Stimulated activated effector memory CD8-positive, alpha-beta T cell treated with anti-CD3 and anti-CD28 coated beads, Interleukin-12 subunit alpha, Interleukin-12 subunit beta, amount 100 ng/mL, for 72 hours (primary cell): ENCODE results near the gene CHTF18.

Experiments used
- ATAC-seq: fragments of 150-1000 bp; cut with Tn5 transposase; 2 replicates; pipeline ENCODE4 v1.10.0; 2021
- DNase-seq, 2 donors: peaks; one replicate each; pipeline ENCODE4 v3.0.0; 2021 to 2022; ENCODE audit warnings: low spot score in 2 of 2
- H3K27ac Mint-ChIP-seq: one replicate; pipeline ENCODE4 v1.8.0; 2022; ENCODE audit warnings: mild to moderate bottlenecking, mixed read lengths
- H3K36me3 Mint-ChIP-seq: one replicate; pipeline ENCODE4 v1.8.0; 2022; ENCODE audit warnings: mild to moderate bottlenecking, mixed read lengths
- H3K4me1 Mint-ChIP-seq: one replicate; pipeline ENCODE4 v1.8.0; 2022; ENCODE audit warnings: mixed read lengths
- H3K4me3 Mint-ChIP-seq: one replicate; pipeline ENCODE4 v1.8.0; 2022; ENCODE audit warnings: mild to moderate bottlenecking, mixed read lengths
- H3K9me3 Mint-ChIP-seq: one replicate; pipeline ENCODE4 v1.8.0; 2022; ENCODE audit warnings: mixed read lengths

Gene CHTF18

GRCh38 chr16:801584-802363 is 13.4 kb downstream of the CHTF18 start:
- Mint-ChIP-seq H3K9me3 (no peaks in the 10 kb centered on the region), H3K4me1 (no peaks in the 10 kb centered on the region), H3K27ac (no peak overlapping the region), H3K4me3 (no peak overlapping the region), H3K36me3 (peaks cover 6% of the 10 kb centered on the region)
- no peak for DNase-seq
- ATAC-seq = no peak

GRCh38 chr16:802461-802860 is 14.0 kb downstream of the CHTF18 start:
- Mint-ChIP-seq H3K36me3 (peaks cover 6% of the 10 kb centered on the region), H3K4me1 (no peaks in the 10 kb centered on the region), H3K4me3 (no peak overlapping the region), H3K27ac (no peak overlapping the region), H3K9me3 (no peaks in the 10 kb centered on the region)
- no peak for DNase-seq
- ATAC-seq = no peak

- Mint-ChIP-seq H3K36me3 (peaks cover 6% of the 10 kb centered on the region), H3K4me1 (peaks cover 6% of the 10 kb centered on the region), H3K9me3 (no peaks in the 10 kb centered on the region), H3K4me3 (no peak overlapping the region), H3K27ac (no peak overlapping the region)
- DNase-seq (no peak), ATAC-seq (no peak)
Measured at GRCh38 chr16:802914-803753, 14.7 kb downstream of the CHTF18 start.

- Mint-ChIP-seq H3K4me1 (peaks cover 8% of the 10 kb centered on the region), H3K27ac (no peak overlapping the region), H3K36me3 (peaks cover 6% of the 10 kb centered on the region), H3K9me3 (no peaks in the 10 kb centered on the region), H3K4me3 (no peak overlapping the region)
- DNase-seq (no peak), ATAC-seq (no peak)
Measured at GRCh38 chr16:803754-804080, 15.3 kb downstream of the CHTF18 start.

GRCh38 chr16:804193-805048 is 16.0 kb downstream of the CHTF18 start:
- no peak overlapping the region for H3K27ac Mint-ChIP-seq
- H3K4me3 Mint-ChIP-seq = no peak overlapping the region
- ATAC-seq (no peak), DNase-seq (no peak)
- no peaks in the 10 kb centered on the region for H3K9me3 Mint-ChIP-seq
- H3K4me1 Mint-ChIP-seq = peaks cover 8% of the 10 kb centered on the region
- H3K36me3 Mint-ChIP-seq = peaks cover 6% of the 10 kb centered on the region

GRCh38 chr16:805474-805873 is 17.1 kb downstream of the CHTF18 start:
- no peak for ATAC-seq
- Mint-ChIP-seq H3K36me3 (peaks cover 6% of the 10 kb centered on the region), H3K9me3 (no peaks in the 10 kb centered on the region), H3K4me3 (no peak overlapping the region), H3K4me1 (peaks cover 8% of the 10 kb centered on the region), H3K27ac (no peak overlapping the region)
- no peak for DNase-seq

- H3K4me1 Mint-ChIP-seq = peaks cover 12% of the 10 kb centered on the region
- DNase-seq (peak; percentile 78 to 90), ATAC-seq (peak; percentile 94)
- H3K27ac Mint-ChIP-seq = peak overlapping the region; percentile 95
- H3K36me3 Mint-ChIP-seq = peaks cover 11% of the 10 kb centered on the region
- peak overlapping the region; percentile 93 for H3K4me3 Mint-ChIP-seq
- no peaks in the 10 kb centered on the region for H3K9me3 Mint-ChIP-seq
Measured at GRCh38 chr16:807347-808084, 19.1 kb downstream of the CHTF18 start.

- peaks cover 12% of the 10 kb centered on the region for H3K4me1 Mint-ChIP-seq
- H3K4me3 Mint-ChIP-seq = peak overlapping the region; percentile 93
- no peaks in the 10 kb centered on the region for H3K9me3 Mint-ChIP-seq
- H3K27ac Mint-ChIP-seq = peak overlapping the region; percentile 95
- H3K36me3 Mint-ChIP-seq = peaks cover 11% of the 10 kb centered on the region
- no peak for DNase-seq
- no peak for ATAC-seq
Measured at GRCh38 chr16:808085-808386, 19.6 kb downstream of the CHTF18 start.

GRCh38 chr16:813204-813915 is 24.9 kb downstream of the CHTF18 start:
- H3K9me3 Mint-ChIP-seq = no peaks in the 10 kb centered on the region
- peaks cover 6% of the 10 kb centered on the region for H3K36me3 Mint-ChIP-seq
- no peak overlapping the region for H3K27ac Mint-ChIP-seq
- H3K4me1 Mint-ChIP-seq = peaks cover 4% of the 10 kb centered on the region
- H3K4me3 Mint-ChIP-seq = no peak overlapping the region
- DNase-seq (no peak), ATAC-seq (peak; percentile 70)

- H3K27ac Mint-ChIP-seq = no peak overlapping the region
- peaks cover 6% of the 10 kb centered on the region for H3K36me3 Mint-ChIP-seq
Measured at GRCh38 chr16:813916-814412, 25.5 kb downstream of the CHTF18 start.

GRCh38 chr16:814974-815373 is 26.6 kb downstream of the CHTF18 start:
- no peak overlapping the region for H3K27ac Mint-ChIP-seq
- H3K36me3 Mint-ChIP-seq = peaks cover 6% of the 10 kb centered on the region
- no peak for ATAC-seq
- DNase-seq = no peak
- no peak overlapping the region for H3K4me3 Mint-ChIP-seq
- peaks cover 12% of the 10 kb centered on the region for H3K4me1 Mint-ChIP-seq
- no peaks in the 10 kb centered on the region for H3K9me3 Mint-ChIP-seq

More at GRCh38 chr16:813916-814412, 25.5 kb downstream of the CHTF18 start:
- ATAC-seq = no peak
- no peak overlapping the region for H3K4me3 Mint-ChIP-seq
- H3K9me3 Mint-ChIP-seq = no peaks in the 10 kb centered on the region
- H3K4me1 Mint-ChIP-seq = peaks cover 4% of the 10 kb centered on the region
- no peak for DNase-seq

GRCh38 chr16:815861-816260 is 27.4 kb downstream of the CHTF18 start:
- H3K4me1 Mint-ChIP-seq = peaks cover 12% of the 10 kb centered on the region
- no peak overlapping the region for H3K4me3 Mint-ChIP-seq
- no peak for DNase-seq

GRCh38 chr16:817001-817906 is 28.8 kb downstream of the CHTF18 start:
- ATAC-seq (no peak), DNase-seq (no peak)
- peaks cover 2% of the 10 kb centered on the region for H3K36me3 Mint-ChIP-seq
- H3K9me3 Mint-ChIP-seq = no peaks in the 10 kb centered on the region
- no peak overlapping the region for H3K27ac Mint-ChIP-seq
- peaks cover 11% of the 10 kb centered on the region for H3K4me1 Mint-ChIP-seq
- H3K4me3 Mint-ChIP-seq = no peak overlapping the region

More at GRCh38 chr16:815861-816260, 27.4 kb downstream of the CHTF18 start:
- no peak for ATAC-seq
- Mint-ChIP-seq H3K9me3 (no peaks in the 10 kb centered on the region), H3K36me3 (peaks cover 6% of the 10 kb centered on the region), H3K27ac (no peak overlapping the region)
